Esophagus squamous epithelium (tissue), 5 donors: Measurements from ENCODE around the gene TFAP2A. TPM values are rescaled to one million over a fixed set of nuclear protein-coding genes. Genes with fewer than 3 reads are reported as not detected.

ENCODE experiments used
- DNase-seq: peaks from one replicate; lab custom pipeline; 2025; lab: John Stamatoyannopoulos, UW
- H3K27ac ChIP-seq, 4 donors: fragments of 200-600 bp; sonication (generic); one replicate each; pipeline ENCODE4 v1.5.1; 2016 to 2019; ENCODE audit warnings: mild to moderate bottlenecking in 1 of 4
- H3K27me3 ChIP-seq, 4 donors: fragments of 200-600 bp; sonication (generic); 1 replicate in 3 of 4; 2 replicates in 1 of 4; pipeline versions ENCODE4 v1.5.1 to v1.6.0; 2017 to 2021; ENCODE audit warnings: antibody characterized with exemption in 1 of 4
- H3K36me3 ChIP-seq, 3 donors: fragments of 200-600 bp; sonication (generic); one replicate each; pipeline ENCODE4 v1.5.1; 2016 to 2019
- H3K4me1 ChIP-seq, 3 donors: fragments of 200-600 bp; sonication (generic); one replicate each; pipeline ENCODE4 v1.5.1; 2017 to 2019
- H3K4me3 ChIP-seq, 4 donors: fragments of 200-600 bp; sonication (generic); 1 replicate in 3 of 4; 2 replicates in 1 of 4; pipeline ENCODE4 v1.5.1; 2016 to 2019; ENCODE audit warnings: mild to moderate bottlenecking in 2 of 4, moderate library complexity in 1 of 4
- H3K9me3 ChIP-seq, 3 donors: fragments of 200-600 bp; sonication (generic); one replicate each; pipeline ENCODE4 v1.5.1; 2016 to 2019
- CTCF ChIP-seq, 6 experiments: fragments of 450-650 bp in 4 of 6; fragments of 200-600 bp in 2 of 6; sonication (generic) in 2 of 6; IDR thresholded peaks; one replicate each; pipeline ENCODE4 v1.5.1; 2016 to 2019; ENCODE audit warnings: antibody characterized with exemption in 6 of 6, mild to moderate bottlenecking in 4 of 6, moderate library complexity in 4 of 6
- POLR2A ChIP-seq, 4 donors: fragments of 450-650 bp; IDR thresholded peaks; one replicate each; pipeline ENCODE4 v1.6.1; 2017; ENCODE audit warnings: antibody characterized with exemption in 4 of 4, mild to moderate bottlenecking in 4 of 4, moderate library complexity in 3 of 4
- WGBS, 2 donors: methylation state at CpG; one replicate each; pipeline ENCODE4 v1.1.5; 2018; 5-methylcytosine and 5-hydroxymethylcytosine counted together
- intact Hi-C: fragments of 100-400 bp; cut with DNase I; formaldehyde crosslinking; loops from one replicate; pipeline ENCODE4 v1.15.0; 2022
- total RNA-seq, 4 donors: library from RNA; depleted of rRNA; stranded (reverse); fragments of >200 nt; gene quantifications; one replicate each; pipeline ENCODE4 v1.1.0, GENCODE V29; 2016
- donor health status: DM: yes; HTN: yes; CAD: no.

TFAP2A gene
- total RNA-seq, 4 donors from 2014 or later, result 11.6 to 39.1 (median 29.9) TPM

- Histone ChIP-seq H3K36me3 (no peaks in the 10 kb centered on the region), H3K27me3 (no peaks in the 10 kb centered on the region), H3K4me1 (peaks cover 0 to 11% (median 0%) of the 10 kb centered on the region in 3 donors), H3K27ac (no peak overlapping the region), H3K9me3 (no peaks in the 10 kb centered on the region), H3K4me3 (no peak overlapping the region)
- DNase-seq, result no peak
- WGBS, 2 donors, result 63% methylated on average over 1 of the region's 1 CpG
- TF ChIP-seq POLR2A (IDR thresholded peaks at IDR 0.05) (no peak), CTCF (IDR thresholded peaks at IDR 0.05) (no peak)
- intact Hi-C loops, result no loop called here
These were observed 55.3 kb downstream of the TFAP2A start for GRCh38 chr6:10359581-10359980.

GRCh38 chr6:10355115-10355702 is 59.7 kb downstream of the TFAP2A start:
- Histone ChIP-seq H3K27me3 (no peaks in the 10 kb centered on the region), H3K9me3 (no peaks in the 10 kb centered on the region), H3K36me3 (no peaks in the 10 kb centered on the region), H3K4me3 (no peak overlapping the region), H3K27ac (peak overlapping the region; percentile 38 to 75 (median 53)), H3K4me1 (peaks cover 0 to 30% (median 4%) of the 10 kb centered on the region in 3 donors)
- no peak for DNase-seq
- WGBS, 2 donors, result 22 to 32% methylated on average over 4 to 5 of the region's 6 CpGs
- intact Hi-C loops, result no loop called here
- TF ChIP-seq POLR2A (IDR thresholded peaks at IDR 0.05), result no peak
- peak in 1 of 6 experiments; percentile 16 for TF ChIP-seq CTCF (IDR thresholded peaks at IDR 0.05)

- intact Hi-C loops, result no loop called here
- TF ChIP-seq CTCF (IDR thresholded peaks at IDR 0.05) (no peak), POLR2A (IDR thresholded peaks at IDR 0.05) (no peak)
- Histone ChIP-seq H3K27ac (peak overlapping the region in 3 of 4 donors; percentile 44 to 75 (median 59)), H3K36me3 (no peaks in the 10 kb centered on the region), H3K4me3 (no peak overlapping the region), H3K4me1 (peaks cover 0 to 31% (median 4%) of the 10 kb centered on the region in 3 donors), H3K27me3 (no peaks in the 10 kb centered on the region), H3K9me3 (no peaks in the 10 kb centered on the region)
- WGBS, 2 donors, result 16 to 51% methylated on average over 6 to 8 of the region's 12 CpGs
- DNase-seq, result no peak
These were observed 63.1 kb downstream of the TFAP2A start for GRCh38 chr6:10351791-10352190.

DNA sequence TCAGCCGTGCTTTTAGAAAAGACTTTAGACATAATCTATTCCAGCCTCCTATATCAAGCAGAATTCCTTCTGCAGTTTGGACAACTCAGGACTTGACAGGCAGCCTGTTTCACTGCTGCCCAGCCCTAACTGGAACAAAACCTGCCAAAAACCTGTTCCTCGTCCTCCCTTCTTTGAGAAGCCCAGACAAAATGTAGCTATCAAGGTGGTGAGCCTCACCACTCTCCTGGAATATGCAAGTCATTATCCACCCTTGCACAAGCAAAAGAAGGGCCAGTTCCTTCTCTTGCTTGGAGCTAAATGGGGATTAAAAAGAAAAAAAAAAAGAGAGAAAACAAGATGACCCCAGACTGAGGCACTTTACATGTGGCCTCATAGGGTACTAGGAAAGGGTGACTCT is 64.2 kb downstream of the TFAP2A start:
- peak overlapping the region in 2 of 4 donors; percentile 23 to 75 for H3K27ac ChIP-seq

More for the DNA sequence above, 64.2 kb downstream of the TFAP2A start:
- H3K9me3 ChIP-seq, result no peaks in the 10 kb centered on the region
- no peaks in the 10 kb centered on the region for H3K36me3 ChIP-seq
- peaks cover 0 to 30% (median 4%) of the 10 kb centered on the region in 3 donors for H3K4me1 ChIP-seq
- no peaks in the 10 kb centered on the region for H3K27me3 ChIP-seq
- intact Hi-C loops, result no loop called here
- no peak overlapping the region for H3K4me3 ChIP-seq
- DNase-seq, result no peak
- 42 to 49% methylated on average over 2 of the region's 2 CpGs for WGBS, 2 donors
- no peak for TF ChIP-seq CTCF (IDR thresholded peaks at IDR 0.05)
- no peak for TF ChIP-seq POLR2A (IDR thresholded peaks at IDR 0.05)
